GM19193 (cell line): ENCODE measurements around the gene COPE.

Source experiments
- POLR2A ChIP-seq: IDR thresholded peaks from 4 replicates; pipeline ENCODE4 v1.6.1; 2011; ENCODE audit not compliant: insufficient read depth, insufficient read length; ENCODE audit errors: extremely low read depth

COPE gene

DNA sequence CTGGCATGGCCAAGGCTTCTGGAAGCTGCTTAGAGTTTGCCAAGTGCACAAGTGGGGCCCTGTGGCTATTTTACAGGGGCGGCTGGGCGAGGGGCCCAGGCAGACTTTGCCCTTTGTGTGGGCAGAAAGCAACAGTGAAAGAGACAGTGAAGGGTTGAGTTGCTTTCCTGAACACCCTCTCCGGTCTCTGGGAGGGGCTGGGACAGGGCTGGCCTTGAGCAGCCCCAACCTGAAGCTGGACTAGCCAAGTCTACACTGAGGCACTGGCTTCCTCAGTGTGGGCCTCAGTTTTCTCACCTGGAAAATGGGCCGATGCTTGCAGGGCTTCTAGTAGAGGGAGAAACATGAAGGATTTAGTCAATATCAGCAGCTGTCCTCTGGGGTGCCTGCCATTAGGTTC, 24.3 kb upstream of the COPE start:
- TF ChIP-seq POLR2A = no peak

DNA sequence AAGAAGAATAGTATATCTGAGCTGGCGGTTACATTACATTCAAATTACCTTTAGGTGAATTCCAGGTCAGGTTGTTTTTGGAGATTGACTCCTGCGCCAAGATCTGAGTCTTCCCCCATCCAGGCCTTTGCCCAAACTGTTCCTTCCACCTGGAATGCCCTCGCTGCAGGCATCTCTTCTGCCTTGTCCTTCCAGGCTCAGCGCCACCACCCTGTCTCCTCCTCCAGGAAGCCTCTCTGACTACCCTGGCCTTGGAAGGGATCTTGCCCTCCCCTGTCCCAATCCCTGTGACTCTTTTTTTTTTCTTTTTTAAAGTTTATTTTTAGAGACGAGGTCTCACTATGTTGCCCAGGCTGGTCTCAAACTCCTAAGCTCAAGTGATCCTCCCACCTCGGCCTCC, 23.5 kb upstream of the COPE start:
- TF ChIP-seq POLR2A = no peak

- TF ChIP-seq POLR2A = no peak
These were observed 22.6 kb upstream of the COPE start for GRCh38 chr19:18941628-18942354.

GRCh38 chr19:18940769-18941627, 21.8 kb upstream of the COPE start, which contains the start of gene HOMER3:
Gene HOMER3 (minus strand): TSS chr19:18941217. CDS start chr19:18938982, 2,235 bp downstream.
- no peak for TF ChIP-seq POLR2A

- no peak for TF ChIP-seq POLR2A
These were observed 21.0 kb upstream of the COPE start for GRCh38 chr19:18939922-18940768.

DNA sequence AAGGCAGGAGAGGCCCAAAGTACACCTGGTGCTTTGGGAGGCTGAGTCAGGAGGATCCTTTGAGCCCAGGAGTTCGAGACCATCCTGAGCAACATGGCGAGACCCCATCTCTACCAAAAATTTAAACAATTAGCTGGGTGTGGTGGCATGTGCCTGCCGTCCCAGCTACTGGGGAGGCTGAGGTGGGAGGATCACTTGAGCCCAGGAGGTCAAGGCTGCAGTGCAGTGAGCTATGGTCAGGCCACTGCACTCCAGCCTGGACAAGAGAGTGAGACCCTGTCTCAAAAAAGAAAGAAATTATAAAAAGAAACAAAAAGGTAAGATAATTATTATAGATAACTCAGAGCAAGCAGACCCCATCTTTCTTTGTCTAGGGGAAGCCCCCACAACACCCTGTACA, 20.0 kb upstream of the COPE start:
- TF ChIP-seq POLR2A = no peak

DNA sequence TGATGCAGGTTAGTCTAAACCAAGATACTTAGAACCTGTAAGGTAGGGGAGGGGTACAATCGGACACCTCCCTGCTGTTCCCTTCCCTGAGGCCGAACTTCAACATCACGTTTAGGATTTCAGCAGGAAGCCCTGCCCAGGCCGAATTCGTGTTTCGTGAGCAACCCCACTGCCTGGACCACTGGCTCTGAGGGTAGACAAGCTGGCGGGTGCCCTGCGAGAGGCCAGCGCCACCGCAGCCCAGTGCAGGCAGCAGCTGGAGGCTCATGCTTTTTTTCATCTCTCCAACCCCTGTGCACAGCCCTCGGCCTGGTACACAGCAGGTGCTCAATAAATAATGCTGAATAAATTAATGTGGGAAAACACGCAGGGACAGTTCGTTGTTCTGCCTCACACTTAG, 14.1 kb upstream of the COPE start:
- TF ChIP-seq POLR2A = no peak

- TF ChIP-seq POLR2A = no peak
These were observed 13.1 kb upstream of the COPE start for GRCh38 chr19:18932216-18932841.

DNA sequence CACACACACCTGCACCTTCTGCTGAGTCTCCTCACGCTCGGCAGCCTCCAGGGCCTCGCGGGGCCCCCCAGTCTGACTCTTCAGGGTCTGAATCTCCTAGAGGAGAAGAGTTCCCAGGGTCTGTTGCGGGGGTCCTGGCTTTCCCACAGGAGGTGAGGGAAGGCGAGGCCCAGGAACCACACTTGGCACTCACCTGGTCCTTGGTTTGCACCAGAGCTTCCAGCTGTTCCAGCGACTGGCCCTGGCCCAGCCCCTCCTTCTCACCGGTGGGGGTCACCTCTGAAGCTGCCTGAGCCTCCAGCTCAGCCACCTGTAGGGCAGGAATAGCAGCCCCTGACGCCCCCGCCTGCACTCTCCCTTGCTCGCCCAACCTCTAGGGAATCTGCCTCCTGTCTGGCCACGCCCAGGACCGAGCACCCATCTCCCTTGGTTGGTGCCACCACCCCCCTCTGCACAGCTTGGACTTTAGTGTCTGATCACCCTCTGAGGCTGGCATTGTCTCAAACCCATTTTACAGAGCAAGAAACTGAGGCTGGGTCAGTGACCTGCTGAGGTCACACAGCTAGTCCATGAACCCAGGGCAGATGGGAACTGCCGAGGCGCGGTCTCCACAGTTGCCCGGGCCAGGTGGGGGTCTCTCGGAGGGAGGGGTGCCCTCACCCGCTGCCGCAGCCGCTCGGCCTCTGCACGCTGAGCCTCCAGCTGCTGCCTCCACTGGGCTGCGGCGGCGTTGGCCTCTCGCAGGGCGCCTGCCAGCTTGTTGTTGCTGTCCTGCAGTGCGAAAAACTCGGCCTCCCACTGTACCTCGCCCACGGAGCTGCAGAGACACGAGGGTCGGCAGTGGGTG, 12.4 kb upstream of the COPE start:
- no peak for TF ChIP-seq POLR2A

DNA sequence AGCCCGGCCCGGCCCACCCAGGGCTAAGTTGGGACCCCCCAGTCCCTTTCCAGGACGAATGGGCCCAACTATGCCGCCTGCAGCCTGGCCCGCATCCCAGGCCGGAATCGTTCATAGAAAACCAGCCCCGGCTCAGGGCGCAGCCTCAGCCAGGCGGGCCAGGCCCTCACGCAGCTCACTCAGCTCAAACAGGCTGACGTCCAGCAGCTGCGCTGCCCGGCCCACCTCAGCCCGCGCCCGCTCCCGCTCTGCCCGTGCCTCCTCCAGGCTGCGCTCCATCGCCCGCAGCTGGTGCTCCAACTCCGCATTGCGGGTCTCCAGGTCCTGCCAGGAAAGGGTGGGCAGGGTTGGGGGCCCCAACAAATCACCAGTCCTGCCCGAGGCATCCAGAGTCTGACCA, 10.1 kb upstream of the COPE start:
- TF ChIP-seq POLR2A = no peak

DNA sequence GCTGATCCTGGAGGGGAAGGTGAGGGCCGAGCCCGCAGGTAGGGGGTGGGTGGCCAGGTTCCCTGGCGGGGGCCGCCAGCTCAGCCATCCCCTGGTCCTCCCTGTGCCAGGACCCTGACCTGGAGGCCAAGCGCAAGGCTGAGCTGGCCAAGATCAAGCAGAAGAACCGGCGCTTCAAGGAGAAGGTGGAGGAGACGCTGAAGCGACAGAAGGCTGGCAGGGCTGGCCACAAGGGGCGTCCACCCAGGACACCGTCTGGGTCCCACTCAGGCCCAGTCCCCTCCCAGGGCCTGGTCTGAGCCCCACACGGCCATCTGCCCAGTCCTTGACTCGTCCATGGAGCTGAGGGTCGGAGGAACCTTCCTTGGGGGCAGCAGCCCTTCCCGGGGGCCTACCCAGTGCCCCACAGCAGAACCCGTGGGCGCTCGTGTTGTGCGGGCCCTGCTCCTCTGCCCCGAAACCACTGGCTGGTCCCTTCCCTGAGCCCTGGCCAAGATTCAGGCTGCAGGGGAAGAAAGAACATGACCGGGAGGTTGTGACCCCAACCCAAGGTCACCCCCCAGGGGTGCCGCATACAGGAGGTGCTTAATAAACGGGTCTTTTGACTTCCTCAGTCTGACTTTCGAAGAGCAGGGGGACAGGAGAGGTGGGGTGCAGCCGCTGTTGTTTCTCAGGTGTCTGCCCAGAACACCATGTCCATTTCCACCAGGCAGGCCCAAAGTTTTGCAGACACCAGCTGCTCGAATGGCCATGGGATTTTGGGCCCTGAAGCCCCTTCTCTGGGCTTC, 9.0 kb upstream of the COPE start:
- peak; percentile 10 for TF ChIP-seq POLR2A

GRCh38 chr19:18924684-18925213, 5.6 kb upstream of the COPE start:
- TF ChIP-seq POLR2A = no peak
